SU-DHL-6 (cell line): ENCODE data around the gene KCNN3.

Experiments
- H2AFZ ChIP-seq: fragments of 200-600 bp; sonication (generic); 2 replicates; pipeline ENCODE4 v1.6.1; 2014; ENCODE audit warnings: low read depth, mild to moderate bottlenecking, moderate library complexity, mixed read lengths, antibody characterized with exemption, low read length; ENCODE audit not compliant: severe bottlenecking
- H3F3A ChIP-seq: fragments of 200-600 bp; shearing (Covaris generic); 2 replicates; pipeline ENCODE4 v1.6.0; 2016; ENCODE audit warnings: antibody characterized with exemption, mild to moderate bottlenecking; ENCODE audit not compliant: insufficient read depth
- H3K27ac ChIP-seq: fragments of 200-600 bp; sonication (generic); 2 replicates; pipeline ENCODE4 v1.5.1; 2016; ENCODE audit warnings: low read depth, mild to moderate bottlenecking, low read length, moderate library complexity, mixed read lengths
- H3K27me3 ChIP-seq: fragments of 200-600 bp; sonication (generic), shearing (Covaris generic); 2 replicates; pipeline ENCODE4 v1.6.0; 2014; ENCODE audit warnings: mild to moderate bottlenecking, low read length
- H3K36me3 ChIP-seq: fragments of 200-600 bp; sonication (generic); 2 replicates; pipeline ENCODE4 v1.6.1; 2014; ENCODE audit warnings: mild to moderate bottlenecking, low read length, mixed read lengths
- H3K4me2 ChIP-seq: fragments of 300-600, 200-600 bp; shearing (Covaris generic), sonication (generic); 2 replicates; pipeline ENCODE4 v1.6.0; 2014; ENCODE audit warnings: low read length, low read depth, mild to moderate bottlenecking; ENCODE audit not compliant: poor library complexity, severe bottlenecking
- H3K4me3 ChIP-seq: fragments of 200-600 bp; sonication (generic); 2 replicates; pipeline ENCODE4 v1.5.1; 2014; ENCODE audit warnings: antibody characterized with exemption, low read length, mild to moderate bottlenecking, mixed read lengths; ENCODE audit not compliant: insufficient read depth, poor library complexity, severe bottlenecking
- H3K79me2 ChIP-seq: fragments of 200-600 bp; sonication (generic); 2 replicates; pipeline ENCODE4 v1.6.1; 2014; ENCODE audit warnings: mild to moderate bottlenecking, low read length, moderate library complexity; ENCODE audit not compliant: insufficient read depth
- H3K9ac ChIP-seq: fragments of 200-600 bp; sonication (generic); 2 replicates; pipeline ENCODE4 v1.7.0; 2014; ENCODE audit warnings: mild to moderate bottlenecking, low read length
- H3K9me2 ChIP-seq: fragments of 200-600 bp; sonication (generic); replicated peaks from 2 replicates; pipeline ENCODE4 v1.6.1; 2014; ENCODE audit warnings: low read length; ENCODE audit not compliant: insufficient read depth
- H3K9me3 ChIP-seq: fragments of 200-600 bp; sonication (generic); 2 replicates; pipeline ENCODE4 v1.6.1; 2014; ENCODE audit warnings: low read length, mixed read lengths; ENCODE audit not compliant: insufficient read depth
- H4K20me1 ChIP-seq: fragments of 200-600 bp; sonication (generic); 2 replicates; pipeline ENCODE4 v1.6.1; 2014; ENCODE audit warnings: low read depth, mild to moderate bottlenecking, antibody characterized with exemption, low read length, moderate library complexity, mixed read lengths
- EZH2phosphoT487 ChIP-seq: fragments of 200-600 bp; sonication (generic), shearing (Covaris generic); conservative IDR thresholded peaks from 2 replicates; pipeline ENCODE4 v1.6.1; 2018; ENCODE audit warnings: mild to moderate bottlenecking, antibody characterized with exemption, low read length, moderate library complexity, mixed read lengths
- TF ChIP-seq, protein P1 (sequence below): fragments of 200-600 bp; sonication (generic); IDR thresholded peaks from one replicate; pipeline ENCODE4 v1.5.1; 2017; ENCODE audit warnings: antibody characterized with exemption, mild to moderate bottlenecking, low read length, moderate library complexity; ENCODE audit not compliant: insufficient read depth, poor library complexity, severe bottlenecking

The KCNN3 gene

GRCh38 chr1:154816937-154817336 lies 53.1 kb downstream of the KCNN3 start:
- Histone ChIP-seq H3K4me2 (no peak overlapping the region), H2AFZ (no peak overlapping the region), H3K9me2 (no peaks in the 10 kb centered on the region), H3K79me2 (no peaks in the 10 kb centered on the region), H3K27me3 (no peaks in the 10 kb centered on the region), H3K4me3 (no peak overlapping the region), H3F3A (no peaks in the 10 kb centered on the region), H4K20me1 (no peaks in the 10 kb centered on the region), H3K27ac (no peak overlapping the region), H3K9ac (no peak overlapping the region), H3K9me3 (no peaks in the 10 kb centered on the region), H3K36me3 (no peaks in the 10 kb centered on the region)
- TF ChIP-seq, protein P1, sequence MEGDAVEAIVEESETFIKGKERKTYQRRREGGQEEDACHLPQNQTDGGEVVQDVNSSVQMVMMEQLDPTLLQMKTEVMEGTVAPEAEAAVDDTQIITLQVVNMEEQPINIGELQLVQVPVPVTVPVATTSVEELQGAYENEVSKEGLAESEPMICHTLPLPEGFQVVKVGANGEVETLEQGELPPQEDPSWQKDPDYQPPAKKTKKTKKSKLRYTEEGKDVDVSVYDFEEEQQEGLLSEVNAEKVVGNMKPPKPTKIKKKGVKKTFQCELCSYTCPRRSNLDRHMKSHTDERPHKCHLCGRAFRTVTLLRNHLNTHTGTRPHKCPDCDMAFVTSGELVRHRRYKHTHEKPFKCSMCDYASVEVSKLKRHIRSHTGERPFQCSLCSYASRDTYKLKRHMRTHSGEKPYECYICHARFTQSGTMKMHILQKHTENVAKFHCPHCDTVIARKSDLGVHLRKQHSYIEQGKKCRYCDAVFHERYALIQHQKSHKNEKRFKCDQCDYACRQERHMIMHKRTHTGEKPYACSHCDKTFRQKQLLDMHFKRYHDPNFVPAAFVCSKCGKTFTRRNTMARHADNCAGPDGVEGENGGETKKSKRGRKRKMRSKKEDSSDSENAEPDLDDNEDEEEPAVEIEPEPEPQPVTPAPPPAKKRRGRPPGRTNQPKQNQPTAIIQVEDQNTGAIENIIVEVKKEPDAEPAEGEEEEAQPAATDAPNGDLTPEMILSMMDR, result no peak
- no peak for TF ChIP-seq EZH2phosphoT487

GRCh38 chr1:154816369-154816768 lies 53.7 kb downstream of the KCNN3 start:
- H3K27me3 ChIP-seq, result no peaks in the 10 kb centered on the region

DNA sequence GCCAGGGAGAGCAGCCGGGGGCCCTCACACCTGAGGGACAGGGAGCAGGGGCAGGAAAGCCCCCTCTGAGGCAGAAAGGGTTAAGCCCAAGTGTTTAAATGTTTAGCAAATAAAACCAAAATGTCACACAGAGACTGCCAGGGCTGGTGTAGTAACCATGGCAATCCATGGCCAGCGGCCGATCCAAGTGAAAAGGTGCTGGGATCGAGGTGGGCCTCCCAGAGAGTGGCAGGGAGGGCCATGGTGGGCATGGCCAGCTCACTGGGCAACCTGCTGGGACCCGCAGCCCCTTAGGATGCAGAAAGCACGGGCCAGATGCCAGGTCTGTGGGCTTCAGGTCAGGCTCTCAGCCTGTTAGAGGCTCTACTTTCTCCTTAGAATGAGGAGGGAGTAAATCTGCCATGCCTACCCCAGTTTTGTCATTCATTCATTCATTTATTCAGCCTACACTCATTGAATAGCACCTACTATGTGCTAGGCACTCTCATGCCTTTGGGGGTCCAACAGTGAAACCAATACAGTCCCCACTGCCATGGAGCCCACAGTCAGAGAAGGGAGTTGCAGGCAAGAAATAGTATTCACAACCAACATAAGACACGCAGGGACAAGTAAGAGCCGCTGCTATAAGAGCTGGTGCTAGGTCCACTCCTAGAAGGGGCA lies 56.1 kb downstream of the KCNN3 start:
- H3K4me2 ChIP-seq, result no peak overlapping the region
- no peaks in the 10 kb centered on the region for H3F3A ChIP-seq
- no peak overlapping the region for H3K9ac ChIP-seq
- no peaks in the 10 kb centered on the region for H3K9me3 ChIP-seq
- H4K20me1 ChIP-seq, result no peaks in the 10 kb centered on the region
- H2AFZ ChIP-seq, result no peak overlapping the region
- no peaks in the 10 kb centered on the region for H3K36me3 ChIP-seq
- no peak overlapping the region for H3K4me3 ChIP-seq
- no peaks in the 10 kb centered on the region for H3K79me2 ChIP-seq
- H3K27me3 ChIP-seq, result no peaks in the 10 kb centered on the region
- no peak overlapping the region for H3K27ac ChIP-seq
- H3K9me2 ChIP-seq, result no peaks in the 10 kb centered on the region
- TF ChIP-seq EZH2phosphoT487, result no peak
- TF ChIP-seq, protein P1, result no peak

More at GRCh38 chr1:154816369-154816768, 53.7 kb downstream of the KCNN3 start:
- H2AFZ ChIP-seq, result no peak overlapping the region
- no peak overlapping the region for H3K4me2 ChIP-seq
- H3K36me3 ChIP-seq, result no peaks in the 10 kb centered on the region
- H3F3A ChIP-seq, result no peaks in the 10 kb centered on the region
- H3K9ac ChIP-seq, result no peak overlapping the region
- no peaks in the 10 kb centered on the region for H3K9me2 ChIP-seq
- H4K20me1 ChIP-seq, result no peaks in the 10 kb centered on the region
- no peaks in the 10 kb centered on the region for H3K79me2 ChIP-seq
- TF ChIP-seq, protein P1, result no peak
- TF ChIP-seq EZH2phosphoT487, result no peak
- H3K4me3 ChIP-seq, result no peak overlapping the region
- H3K9me3 ChIP-seq, result no peaks in the 10 kb centered on the region
- H3K27ac ChIP-seq, result no peak overlapping the region
